Limb (tissue), 2 donors: ENCODE data around the gene PLCG1.

ENCODE experiments used
- DNase-seq, 2 donors: peaks; one replicate each; pipeline ENCODE4 v3.0.0-alpha.2; 2016; ENCODE audit errors: extremely low spot score in 2 of 2

PLCG1 gene

DNA sequence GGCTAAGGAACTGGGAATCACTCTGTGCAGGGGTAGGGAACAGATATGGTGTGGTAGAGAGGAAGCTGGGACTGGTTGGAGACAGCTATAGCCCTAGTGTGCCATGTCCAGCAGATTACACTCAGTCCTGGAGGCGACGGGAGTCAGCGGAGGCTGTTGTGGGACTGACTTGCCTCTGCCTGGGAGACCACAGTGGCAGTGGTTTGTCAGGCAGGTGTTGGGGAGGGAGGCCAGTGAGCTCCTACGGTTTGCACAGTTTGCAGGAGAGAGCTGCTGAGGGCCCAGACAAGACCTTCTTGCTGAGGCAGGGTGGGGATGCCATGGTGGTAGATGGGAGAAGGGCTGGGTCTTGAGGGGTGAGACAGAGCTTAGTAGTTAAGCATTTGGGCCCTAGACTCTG lies 4.9 kb downstream of the PLCG1 start:
- no peak for DNase-seq

DNA sequence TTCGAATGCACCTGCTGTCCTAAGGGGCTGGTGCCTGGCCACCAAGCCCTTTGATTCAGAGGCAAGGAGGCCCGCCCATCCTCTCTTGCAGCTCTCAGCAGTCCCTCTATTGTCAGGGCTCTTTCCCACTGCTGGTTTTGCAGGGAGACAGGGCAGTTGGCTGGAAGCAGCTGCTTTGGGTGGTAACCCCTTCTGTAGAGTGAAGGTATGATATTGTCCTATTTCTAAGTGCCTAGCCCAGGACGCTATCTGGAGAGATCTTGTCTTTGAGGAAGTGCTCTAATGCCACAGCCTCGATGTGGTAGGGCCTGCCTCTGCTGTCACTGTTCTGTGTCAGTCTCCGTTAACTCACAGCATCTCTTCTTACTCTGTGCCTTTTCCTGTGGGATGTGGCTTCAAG lies 5.6 kb downstream of the PLCG1 start:
- DNase-seq = no peak

DNA sequence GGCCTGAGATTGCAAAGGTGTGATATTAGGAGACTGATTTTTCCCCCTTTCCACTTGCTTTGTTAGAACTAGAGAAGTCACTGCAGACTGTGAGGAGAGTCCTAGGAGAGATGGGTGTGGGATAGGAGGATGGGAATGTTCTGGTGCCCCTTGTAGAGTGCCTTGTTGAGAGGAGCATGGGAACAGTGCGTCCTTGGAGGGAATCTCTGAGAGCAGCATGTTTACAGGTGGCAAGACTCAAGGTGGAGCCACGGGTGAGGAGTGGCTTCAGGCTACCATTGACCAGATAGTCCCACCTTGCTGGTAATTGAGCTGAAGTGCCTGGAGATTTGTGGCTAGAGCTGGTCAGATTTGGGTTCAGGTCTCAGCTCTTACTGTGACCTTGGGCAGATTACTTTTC lies 6.0 kb downstream of the PLCG1 start:
- no peak for DNase-seq

DNA sequence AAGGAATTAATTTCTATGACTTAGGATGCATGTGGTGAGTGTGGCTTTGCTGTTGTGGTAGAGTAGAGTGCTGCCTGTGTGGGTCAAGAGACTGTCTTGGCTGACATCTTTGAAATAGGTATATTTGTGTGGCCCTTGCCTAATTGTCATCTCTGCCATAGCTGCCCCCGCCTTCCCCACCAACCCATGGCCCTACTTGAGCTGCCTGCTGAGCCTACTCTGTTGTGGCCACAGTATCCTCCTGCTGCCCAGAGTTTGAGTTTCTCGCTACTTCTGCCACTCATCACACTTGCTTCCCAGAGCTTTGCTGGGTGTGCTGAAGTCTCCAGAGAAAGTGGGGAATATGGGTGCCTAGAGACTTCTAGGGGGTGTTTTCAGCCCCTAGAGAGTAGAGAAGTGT lies 8.0 kb downstream of the PLCG1 start:
- DNase-seq = no peak

DNA sequence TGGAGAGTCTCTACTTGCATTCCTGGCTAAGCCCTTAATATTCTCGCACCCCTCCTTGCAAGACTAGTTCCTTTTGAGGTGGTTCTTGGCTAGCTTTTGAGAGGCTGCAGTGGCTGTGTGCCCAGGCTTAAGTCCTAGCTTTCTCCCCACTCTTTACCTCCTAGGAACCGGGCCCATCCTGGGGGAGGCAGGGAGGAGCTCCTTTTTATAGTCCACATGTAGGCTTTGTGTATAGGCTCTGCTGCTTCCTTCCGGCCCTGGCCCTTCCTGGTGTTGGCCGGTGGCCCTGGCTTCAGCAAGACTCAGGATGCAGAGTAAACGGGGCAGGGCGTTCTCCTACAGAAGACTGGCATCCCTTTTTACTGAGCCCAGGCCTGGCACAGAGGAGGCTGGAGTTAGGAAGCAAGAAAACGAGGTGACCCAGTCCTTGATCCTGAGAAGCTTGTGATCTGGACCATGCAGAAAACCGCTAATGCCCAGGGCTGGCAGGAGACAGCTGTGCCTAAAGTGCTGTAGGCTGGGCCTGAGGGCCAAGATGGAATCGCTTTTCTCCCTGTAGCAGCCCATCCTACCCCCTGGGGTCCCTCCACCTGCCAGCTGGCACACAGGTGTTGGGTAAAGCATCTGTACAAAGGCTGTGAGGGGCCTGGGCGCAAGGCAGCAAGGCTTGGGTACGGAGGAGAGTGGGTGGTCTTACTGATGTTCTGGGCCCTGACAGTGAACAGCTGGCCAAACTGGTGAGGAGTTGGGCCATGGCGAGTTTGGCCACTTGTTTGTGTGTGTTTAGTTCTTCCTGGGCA lies 8.7 kb downstream of the PLCG1 start:
- DNase-seq = no peak

DNA sequence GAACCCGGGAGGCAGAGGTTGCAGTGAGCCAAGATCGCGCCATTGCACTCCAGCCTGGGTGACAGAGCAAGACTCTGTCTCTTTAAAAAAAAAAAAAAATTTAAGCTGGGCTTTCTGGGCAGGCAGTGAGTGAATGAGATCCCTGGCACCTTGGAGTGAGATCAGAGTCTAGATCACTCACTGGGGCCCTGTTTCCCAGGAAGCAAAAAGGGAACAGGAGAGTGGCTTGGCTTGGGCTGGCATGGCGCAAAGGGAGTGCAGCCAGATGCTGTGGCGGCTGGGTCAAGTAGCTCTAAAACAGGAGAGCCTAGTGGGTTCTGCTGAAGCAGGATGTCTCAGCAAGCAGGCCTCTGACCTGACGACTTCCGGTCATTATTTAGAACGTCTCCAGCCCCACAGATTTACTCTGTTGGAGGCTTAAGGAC lies 10.4 kb downstream of the PLCG1 start:
- no peak for DNase-seq

DNA sequence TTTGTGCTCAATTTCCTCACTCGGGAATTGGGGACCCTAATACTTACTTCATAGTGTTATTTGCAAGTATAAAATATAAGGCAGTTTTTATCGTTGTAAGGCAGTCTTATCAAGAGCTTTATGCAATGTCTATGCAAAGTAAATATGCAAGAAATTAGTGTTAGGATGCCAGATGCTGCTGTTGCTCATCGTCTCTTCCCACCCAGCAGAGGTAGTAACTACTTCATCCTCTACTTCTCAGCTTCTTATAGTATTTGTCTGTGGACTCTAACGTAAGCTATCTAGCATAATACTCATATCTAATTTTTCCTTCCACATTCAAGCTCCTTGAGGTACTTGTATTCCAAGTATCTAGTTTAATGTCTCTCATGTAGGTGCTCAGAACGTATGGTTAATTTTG lies 11.6 kb downstream of the PLCG1 start:
- DNase-seq = no peak

DNA sequence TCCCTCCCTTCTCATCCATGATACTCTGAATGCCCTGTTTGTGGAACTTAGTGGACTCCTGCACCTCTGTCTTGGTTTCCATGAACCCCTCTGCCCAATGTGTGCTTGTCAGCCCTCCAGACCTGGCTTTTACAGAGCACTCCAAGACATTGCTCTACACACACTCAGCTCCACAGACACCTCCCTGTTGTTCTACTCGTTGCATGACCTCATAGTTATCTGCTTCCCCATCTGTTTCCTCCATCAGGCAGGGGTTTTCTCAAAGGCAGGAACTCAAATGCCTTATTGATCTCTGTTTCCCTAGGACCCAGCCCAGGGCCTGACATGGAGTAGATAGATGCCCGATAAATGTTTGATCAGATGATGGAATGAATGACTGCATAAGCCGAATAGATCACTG lies 13.3 kb downstream of the PLCG1 start:
- no peak for DNase-seq

DNA sequence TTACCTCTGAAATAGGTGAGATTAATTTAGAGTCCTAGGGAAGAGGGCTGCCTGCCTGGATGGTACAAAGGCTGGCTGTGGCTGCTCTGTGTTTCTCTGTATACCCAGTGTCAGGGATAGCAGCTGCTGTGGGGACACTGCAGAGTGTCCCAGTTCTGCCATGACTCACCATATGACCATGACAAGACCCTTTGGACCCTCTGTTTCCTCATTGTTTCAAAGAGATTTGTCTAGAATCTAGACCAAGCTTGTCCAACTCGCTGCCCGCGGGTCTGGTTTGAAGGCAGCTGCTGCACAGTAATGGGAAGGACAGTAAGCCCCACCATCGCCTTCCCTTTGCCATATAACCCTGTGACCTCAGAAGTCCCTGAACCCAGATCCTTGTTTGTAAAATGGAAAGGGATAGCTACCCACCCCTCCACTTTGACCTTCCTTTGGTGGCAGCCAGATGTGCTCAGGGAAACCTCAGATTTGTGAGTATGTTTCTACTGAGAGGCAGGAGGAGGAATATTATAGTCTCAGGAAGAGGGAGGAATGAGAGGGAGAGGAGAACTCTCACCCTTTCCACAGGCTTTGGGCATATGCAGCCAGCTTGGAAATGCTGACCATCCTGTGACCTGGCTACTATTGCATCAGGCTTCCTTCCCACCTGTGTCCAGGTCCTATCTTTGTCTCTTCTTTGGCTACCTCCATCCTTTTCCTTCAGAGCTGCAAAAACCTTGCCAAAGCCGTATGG lies 14.0 kb downstream of the PLCG1 start:
- no peak for DNase-seq

DNA sequence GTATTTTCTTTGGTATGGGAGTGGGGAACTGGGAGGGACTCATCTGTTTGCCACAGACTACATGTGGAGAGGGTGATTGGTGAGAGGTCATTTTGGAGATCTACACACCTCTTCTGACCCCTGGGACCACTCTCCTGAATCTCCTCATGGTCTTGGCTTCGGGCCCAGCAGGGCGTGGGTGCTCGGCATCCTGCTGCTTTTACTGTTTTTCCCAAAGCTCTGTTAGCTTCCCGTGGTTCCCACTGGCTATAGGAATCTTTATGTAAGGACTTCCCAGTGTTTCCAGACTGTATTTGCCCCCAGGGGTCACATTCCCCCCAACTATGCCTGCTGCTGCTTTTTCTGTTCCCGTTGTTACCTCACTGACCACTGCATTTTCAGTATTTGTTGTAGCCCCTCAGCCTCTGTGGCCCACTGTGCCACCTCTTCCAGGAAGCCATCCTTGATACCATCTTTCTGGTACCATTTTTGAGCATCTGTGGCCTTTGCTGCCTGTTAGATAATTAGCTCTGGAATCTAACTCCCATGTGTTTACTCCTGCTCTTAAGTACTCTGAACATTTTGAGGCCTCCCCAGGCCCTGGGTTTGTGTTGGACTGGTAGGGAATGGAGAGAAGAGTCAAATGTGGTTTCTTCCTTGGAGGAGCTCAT lies 14.9 kb downstream of the PLCG1 start:
- no peak for DNase-seq

DNA sequence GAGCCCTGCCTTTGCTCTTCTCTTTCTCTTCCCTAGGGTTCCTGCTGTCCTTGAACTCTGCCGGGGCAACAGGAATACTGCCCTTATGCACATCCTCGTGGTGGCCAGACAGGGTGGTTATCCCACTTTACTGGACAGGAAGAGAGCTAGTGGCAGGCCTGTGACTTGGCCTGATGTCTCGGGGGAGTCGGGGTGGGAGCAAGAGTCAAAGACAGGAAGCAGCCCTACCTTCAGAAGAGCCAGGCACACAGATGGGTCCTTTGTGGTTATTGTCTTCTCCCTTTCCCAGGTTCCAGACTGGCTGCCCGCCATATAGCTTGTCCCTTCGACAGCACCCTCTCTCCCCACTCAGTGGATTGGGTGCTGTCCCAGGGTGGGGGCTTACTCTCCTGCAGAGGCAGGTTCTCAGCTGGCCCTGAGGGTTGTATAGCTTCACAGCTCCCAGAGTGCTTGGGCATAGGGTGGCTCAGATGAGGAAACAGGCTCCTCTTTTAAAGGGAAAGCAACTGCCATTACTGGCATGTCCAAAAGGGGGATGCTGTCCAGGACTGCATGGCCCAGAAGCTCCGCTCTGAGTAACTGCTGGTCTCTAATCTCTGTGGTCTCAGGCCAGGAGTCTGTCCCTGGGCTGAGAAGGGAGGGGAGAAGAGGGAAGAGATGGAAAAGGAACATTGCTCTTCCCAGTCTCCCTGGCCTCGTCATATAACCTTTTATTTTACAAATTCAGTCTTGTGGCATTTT lies 17.3 kb downstream of the PLCG1 start:
- DNase-seq = no peak

DNA sequence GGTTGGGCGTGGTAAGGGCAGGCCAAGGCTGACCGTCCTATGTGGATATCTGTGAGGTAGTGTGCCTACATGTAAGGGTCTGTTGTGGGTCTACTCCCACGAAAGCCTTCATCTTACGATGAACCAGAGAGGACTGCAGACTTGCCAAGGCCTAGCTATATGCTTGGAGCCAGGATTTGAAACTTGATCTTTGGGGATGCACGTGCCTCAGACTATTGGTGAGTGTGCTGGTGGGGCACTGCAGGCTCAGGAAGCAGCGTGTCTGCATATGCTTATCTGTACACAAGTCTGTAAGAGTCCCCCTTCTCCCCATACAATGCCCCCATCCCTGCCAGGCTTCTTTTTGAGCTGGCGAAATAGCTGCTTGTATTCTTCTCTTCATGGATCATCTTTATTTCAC lies 17.9 kb downstream of the PLCG1 start:
- no peak for DNase-seq

DNA sequence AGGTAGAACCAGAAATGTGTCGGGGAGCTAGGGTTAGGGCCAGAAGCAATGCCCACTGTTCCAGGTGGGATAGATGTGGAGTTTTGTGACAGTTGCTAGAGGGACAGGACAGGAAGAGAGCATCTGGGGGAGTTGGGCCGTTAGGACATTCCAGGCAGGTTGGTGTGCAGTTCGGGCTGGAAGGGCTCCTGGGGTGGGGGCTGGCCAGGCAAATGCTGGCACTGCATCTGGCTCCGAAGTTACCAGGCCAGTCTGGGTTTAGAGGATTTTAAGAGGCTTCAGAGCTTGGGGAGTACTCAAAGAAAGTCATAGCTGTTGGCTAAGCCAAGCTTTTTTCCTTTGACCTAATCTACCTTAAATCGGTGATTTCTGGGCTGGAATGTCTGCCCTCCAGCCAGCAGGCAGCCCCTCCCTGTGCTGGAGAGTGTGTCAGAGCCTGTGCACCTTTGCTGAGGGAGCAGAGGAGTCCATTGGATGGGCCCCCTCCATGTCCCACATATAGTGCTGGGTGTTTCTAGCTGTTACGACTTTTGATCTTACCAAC lies 20.8 kb downstream of the PLCG1 start:
- DNase-seq = no peak

DNA sequence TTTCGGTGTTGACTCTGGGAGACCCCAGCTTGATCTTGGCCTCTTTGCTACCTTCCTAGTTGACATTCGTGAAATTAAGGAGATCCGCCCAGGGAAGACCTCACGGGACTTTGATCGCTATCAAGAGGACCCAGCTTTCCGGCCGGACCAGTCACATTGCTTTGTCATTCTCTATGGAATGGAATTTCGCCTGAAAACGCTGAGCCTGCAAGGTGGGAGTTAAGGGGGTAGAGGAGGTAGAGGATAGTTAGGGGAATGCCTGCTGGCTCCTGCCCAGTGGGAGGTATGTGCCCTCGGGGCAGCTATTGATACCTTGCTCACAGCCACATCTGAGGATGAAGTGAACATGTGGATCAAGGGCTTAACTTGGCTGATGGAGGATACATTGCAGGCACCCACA lies 22.2 kb downstream of the PLCG1 start:
- no peak for DNase-seq

DNA sequence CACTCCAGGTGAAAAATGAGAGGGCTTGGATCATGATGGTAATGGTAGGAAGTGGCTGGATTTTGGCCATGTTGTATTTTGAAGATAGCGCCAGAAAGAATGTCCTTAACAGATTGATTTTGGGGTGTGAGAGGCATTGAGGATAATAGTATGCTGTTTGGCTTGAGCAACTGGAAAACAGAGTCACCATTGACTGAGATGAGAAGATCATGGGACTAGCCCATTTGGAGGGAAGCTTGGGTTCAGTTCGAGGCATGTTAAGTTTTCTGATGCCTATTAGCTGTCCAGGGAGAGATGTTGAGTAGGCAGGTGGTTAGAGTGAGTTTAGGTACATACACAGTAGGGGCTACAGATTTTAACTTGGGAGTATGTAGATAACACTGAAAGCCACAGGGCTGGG lies 23.3 kb downstream of the PLCG1 start:
- DNase-seq = no peak

DNA sequence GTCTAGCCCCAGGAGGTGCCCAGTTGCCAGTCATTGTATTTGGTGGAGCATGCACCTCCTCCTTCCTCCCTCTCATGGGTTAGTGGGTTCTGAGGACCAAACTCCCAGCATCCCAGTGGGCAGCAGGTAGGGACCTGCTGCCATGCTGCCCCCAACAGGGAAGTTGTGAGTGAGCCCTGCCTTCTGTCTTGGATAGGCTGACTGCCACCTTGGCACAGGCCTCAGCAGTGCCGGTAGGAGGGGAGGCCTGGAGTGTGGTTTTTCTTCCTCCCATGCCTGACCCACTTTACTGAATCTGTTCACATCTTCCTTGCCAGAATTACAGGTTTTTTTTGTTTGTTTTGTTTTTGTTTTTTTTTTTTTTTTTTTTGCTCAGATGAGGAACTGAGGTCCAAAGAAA lies 24.5 kb downstream of the PLCG1 start:
- DNase-seq = no peak

DNA sequence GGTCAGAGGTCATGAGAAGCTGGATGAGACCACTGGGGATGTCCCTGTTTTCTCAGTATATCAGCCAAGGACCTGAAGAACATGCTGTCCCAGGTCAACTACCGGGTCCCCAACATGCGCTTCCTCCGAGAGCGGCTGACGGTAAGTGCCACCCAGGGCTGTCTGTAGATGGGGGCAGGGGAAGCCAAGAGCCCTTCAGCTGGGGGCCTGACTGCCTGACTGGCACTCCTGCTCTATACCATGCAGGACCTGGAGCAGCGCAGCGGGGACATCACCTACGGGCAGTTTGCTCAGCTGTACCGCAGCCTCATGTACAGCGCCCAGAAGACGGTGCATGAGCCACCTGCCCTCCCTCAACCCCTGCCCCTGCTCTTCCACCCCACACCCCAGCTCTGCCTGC lies 25.1 kb downstream of the PLCG1 start:
- DNase-seq = no peak

DNA sequence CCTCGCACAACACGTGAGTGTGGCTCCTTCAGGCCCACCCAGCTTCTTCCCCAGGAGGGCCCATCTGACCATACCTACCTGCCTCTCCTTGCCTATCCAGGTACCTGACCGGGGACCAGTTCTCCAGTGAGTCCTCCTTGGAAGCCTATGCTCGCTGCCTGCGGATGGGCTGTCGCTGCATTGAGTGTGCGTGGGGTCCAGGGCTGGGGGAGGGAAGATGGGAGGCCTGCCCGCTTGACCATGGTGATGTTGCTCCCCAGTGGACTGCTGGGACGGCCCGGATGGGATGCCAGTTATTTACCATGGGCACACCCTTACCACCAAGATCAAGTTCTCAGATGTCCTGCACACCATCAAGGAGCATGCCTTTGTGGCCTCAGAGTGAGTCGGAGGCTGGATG lies 26.5 kb downstream of the PLCG1 start:
- no peak for DNase-seq

DNA sequence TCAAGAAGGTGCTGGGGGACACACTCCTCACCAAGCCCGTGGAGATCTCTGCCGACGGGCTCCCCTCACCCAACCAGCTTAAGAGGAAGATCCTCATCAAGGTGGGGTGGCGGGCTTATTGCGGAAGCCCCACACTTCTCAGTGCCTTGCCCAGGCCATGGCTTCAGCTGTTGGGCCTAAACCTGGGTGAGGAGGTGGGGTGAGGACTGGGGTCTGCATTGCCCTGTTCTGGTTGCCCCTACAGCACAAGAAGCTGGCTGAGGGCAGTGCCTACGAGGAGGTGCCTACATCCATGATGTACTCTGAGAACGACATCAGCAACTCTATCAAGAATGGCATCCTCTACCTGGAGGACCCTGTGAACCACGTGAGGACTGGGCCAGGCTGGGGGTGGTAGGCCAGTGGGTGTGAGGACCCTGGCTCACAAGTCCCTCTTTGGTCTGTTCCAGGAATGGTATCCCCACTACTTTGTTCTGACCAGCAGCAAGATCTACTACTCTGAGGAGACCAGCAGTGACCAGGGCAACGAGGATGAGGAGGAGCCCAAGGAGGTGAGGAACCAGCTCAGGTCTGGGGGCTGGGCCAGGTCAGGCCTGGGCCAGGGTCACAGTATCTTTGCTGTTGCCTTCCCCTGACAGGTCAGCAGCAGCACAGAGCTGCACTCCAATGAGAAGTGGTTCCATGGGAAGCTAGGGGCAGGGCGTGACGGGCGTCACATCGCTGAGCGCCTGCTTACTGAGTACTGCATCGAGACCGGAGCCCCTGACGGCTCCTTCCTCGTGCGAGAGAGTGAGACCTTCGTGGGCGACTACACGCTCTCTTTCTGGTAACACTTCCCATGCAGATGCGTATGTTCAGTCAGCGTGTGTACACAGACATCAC lies 27.9 kb downstream of the PLCG1 start:
- no peak for DNase-seq

DNA sequence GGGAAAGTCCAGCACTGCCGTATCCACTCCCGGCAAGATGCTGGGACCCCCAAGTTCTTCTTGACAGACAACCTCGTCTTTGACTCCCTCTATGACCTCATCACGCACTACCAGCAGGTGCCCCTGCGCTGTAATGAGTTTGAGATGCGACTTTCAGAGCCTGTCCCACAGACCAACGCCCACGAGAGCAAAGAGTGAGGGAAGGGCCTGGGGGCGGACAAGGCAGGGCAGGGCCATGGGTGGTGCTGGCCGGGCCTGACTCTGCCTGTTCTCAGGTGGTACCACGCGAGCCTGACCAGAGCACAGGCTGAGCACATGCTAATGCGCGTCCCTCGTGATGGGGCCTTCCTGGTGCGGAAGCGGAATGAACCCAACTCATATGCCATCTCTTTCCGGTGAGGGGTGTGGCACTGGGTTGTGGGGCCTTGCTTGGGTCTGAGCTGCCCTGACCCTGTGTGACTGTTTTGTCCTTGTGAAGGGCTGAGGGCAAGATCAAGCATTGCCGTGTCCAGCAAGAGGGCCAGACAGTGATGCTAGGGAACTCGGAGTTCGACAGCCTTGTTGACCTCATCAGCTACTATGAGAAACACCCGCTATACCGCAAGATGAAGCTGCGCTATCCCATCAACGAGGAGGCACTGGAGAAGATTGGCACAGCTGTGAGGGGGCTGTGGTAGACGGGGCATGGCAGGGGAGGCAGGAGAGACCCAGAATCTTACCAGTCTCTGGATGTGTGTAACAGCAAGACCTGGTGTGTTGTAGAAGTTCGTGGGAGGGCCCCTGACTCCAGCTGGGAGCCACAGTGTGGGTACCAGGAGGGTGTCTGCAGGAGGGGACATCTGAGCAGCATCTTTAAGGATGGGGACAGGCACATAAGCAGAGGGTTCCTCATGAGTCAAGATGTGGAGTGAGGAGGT lies 29.1 kb downstream of the PLCG1 start:
- no peak for DNase-seq
